Measurements from ENCODE around the gene SRCAP. TPM values are rescaled to one million over a fixed set of nuclear protein-coding genes. Genes with fewer than 3 reads are reported as not detected.

SRCAP gene
- 25.1 and 38.8 TPM in 2 replicates for total RNA-seq

DNA sequence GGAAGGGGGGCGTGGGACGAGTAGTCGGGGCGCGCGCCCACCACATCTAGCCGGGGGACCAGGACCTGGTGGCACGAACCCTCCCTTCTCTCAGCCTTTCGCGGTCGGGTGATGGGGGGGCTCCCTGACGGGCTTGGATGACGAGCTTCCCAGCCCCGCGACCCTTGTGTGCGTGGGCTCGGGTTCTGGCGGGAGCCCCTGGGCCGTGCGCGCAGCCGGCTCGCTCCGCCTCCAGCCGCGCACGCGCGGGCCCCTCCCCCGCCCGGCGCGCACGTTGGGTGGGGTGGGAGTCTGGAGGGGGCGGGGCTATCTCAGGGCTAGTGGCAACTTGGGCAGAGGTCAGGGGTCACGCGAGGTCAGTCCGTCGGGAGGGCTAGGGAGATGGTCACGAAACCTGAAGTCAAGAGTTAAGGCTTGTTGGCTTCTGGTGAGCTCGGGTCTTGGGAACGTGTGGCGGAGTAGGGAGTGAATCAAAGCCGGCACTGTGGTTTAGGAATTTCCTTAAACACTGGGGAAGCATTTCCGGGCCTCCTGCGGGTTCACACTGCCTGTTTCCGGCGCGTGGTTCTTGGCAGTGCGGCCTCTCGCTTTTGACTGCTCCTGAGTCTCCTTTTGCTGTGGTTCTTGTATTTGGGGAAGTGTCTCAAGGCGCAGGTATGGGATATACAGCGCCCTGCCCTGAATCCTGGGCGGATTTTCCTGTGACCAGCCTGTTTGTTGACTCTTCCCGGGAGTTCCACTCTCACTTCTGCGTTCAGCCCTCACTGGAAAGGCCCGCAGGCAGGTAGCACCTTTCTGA is at the start of gene SRCAP:
Gene SRCAP (plus strand): TSS at position 356 of the 799 bp plus-strand sequence. CDS start 1,654 bp downstream, outside the sequence.

DNA sequence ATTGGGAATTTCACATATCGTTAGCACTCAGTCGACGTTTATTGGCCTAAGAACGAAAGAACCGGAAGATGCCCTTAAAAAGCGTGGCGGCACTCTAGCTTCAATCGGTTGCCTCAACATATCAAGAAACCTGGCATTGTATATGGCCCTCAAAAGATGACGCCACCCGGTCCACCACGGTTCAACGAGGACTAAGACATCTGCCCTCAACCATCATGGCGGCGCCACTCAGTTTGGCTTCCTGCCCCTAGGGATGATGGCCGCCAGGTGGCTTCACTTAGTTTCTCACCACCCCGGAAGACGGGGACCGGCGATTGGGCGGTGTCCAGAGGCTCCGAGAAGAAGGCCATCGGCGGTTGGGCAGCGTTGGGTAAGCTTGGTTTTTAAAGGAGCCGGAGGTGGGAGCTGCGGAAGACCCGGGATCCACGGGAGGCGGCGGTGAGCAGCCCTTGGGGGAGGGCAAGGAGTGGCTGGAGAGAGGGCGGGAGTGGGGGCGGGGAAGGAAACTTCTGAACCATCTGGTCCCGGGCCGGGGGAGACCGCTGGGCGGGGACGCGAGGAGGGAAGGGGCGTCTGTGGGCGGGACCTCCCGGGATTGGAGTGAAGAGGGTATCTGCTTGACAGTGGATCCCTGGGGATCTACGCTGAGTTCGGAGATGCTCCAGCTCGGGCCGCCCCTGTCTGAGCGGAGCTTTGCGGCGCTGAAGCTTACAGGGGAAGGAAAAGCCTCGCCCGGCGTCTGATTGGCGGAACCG is 48.4 kb upstream of the SRCAP start, which contains the start of gene PRR14:
Gene PRR14 (plus strand): TSS at position 592 of the 755 bp plus-strand sequence. CDS start 686 bp downstream, outside the sequence.

DNA sequence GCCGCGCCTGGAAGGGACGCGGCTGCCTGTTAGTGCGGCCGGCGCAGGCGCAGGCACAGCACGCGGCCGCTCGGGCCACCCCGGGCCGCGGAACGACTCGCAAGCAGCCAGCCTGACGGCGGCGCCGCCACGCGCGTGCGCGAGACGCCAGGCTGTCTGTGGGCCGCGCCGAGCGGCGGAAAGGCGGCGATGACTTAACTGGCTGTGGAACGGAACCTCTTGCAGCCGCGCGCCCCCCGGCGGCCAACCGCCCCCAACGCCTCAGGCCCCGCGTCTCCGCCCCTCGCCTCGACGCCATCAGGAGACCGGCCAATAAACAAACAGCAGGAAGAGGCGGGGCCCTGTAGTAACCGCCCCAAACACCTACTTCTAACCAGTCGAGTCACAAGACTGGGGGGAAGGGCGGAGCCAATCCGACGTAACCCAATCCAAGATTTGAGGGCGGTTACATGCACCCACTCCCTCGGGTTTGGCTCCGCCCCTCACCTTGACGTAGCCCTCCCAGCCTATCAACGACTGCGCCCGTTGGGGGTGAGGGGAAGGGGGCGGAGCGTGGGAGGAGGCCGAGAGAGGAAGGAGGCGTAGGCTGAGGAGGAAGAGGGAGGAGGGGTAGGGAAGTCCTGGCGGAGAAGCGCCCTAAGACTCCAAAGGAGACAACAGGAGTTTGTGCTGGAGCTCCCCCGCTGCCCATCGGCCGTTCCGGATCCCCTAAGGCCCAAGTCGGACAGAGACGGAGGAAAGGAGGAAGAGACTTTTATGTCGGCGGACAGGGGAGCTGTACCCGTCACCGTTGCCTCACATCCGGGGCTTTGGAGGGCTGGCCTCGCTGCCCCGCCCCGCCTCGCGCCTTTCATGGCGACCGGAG is 40.9 kb upstream of the SRCAP start, which contains the start of gene FBRS:
Gene FBRS (plus strand): TSS at position 566 of the 865 bp plus-strand sequence. CDS start 1,088 bp downstream, outside the sequence.

GRCh38 chr16:30747799-30748633 is 49.0 kb downstream of the SRCAP start, which contains the start of gene PHKG2:
Gene PHKG2, plus strand, starts transcription at chr16:30748425. Its CDS starts 396 bp downstream, at chr16:30748821.

GRCh38 chr16:30761928-30762902 is 63.2 kb downstream of the SRCAP start, which contains the start of the genes CFAP119 and RNF40:
Gene CFAP119, minus strand, starts transcription at chr16:30762062. Its CDS starts 314 bp downstream, at chr16:30761748.
Gene RNF40, plus strand, starts transcription at chr16:30762322. Its CDS starts 224 bp downstream, at chr16:30762546.

DNA sequence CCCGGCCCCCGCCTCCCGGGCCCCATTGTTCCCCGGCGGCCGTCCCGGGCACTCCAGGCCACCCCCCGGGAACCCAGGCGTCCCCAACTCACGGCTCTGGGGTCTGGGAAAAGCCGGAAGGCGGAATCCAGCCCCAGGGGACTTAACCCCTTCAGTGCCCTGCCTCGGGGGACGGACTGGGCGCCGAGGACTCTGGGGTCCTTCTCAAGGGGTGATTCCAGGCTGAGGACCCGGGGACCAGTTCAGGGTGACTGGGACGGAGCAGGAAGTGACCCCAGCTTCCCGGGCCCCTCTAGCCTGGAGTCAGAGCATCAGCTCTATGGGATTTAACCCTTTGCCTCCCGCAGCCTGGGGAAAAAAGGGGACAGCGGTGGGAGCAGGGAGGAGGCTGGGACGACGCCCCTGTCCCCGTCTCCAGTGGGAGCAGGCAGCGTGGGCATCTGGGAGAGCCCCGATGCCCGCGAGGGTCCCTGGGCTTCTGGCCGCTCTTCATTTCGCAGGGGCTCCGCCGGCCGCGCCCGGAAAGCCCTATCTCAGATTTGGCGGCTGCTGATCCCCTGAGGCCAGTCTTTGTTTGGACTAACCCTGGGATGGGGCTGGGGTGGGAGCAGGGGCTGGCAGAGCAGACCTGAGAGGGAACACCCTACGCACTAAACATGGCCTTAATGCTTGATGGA is 88.1 kb downstream of the SRCAP start, which contains the start of gene ZNF629:
Gene ZNF629 (minus strand): TSS at position 270 of the 677 bp plus-strand sequence. CDS start 2,723 bp downstream, outside the sequence.

Small RNA genes within 50 kb of the gene (small RNA-seq; reads per million reads assigned to genes)
- not detected for gene RNU6-1043P
- not detected for gene RNU6-416P
- gene SNORA30: 682 reads per million, percentile 99 among the genes with 10 or more reads in this experiment

Other genes with a start within 250 kb of the SRCAP start
- not detected in 2 replicates for gene ITGAL, start 226.4 kb upstream of the SRCAP start, total RNA-seq
- 28.7 and 36.7 TPM in 2 replicates for gene ZNF768, start 172.6 kb upstream of the SRCAP start, total RNA-seq
- gene ZNF747, start 164.3 kb upstream of the SRCAP start, total RNA-seq: 21.5 and 25.1 TPM in 2 replicates
- gene ZNF764, start 140.8 kb upstream of the SRCAP start, total RNA-seq: 6.6 and 7.5 TPM in 2 replicates
- gene ZNF688, start 127.5 kb upstream of the SRCAP start, total RNA-seq: 5.1 and 14.5 TPM in 2 replicates
- 9.2 and 14.1 TPM in 2 replicates for gene ZNF785, start 113.5 kb upstream of the SRCAP start, total RNA-seq
- gene ZNF689, start 88.8 kb upstream of the SRCAP start, total RNA-seq: 5.9 and 10.7 TPM in 2 replicates
- 7.9 and 11.3 TPM in 2 replicates for gene PRR14, start 48.2 kb upstream of the SRCAP start, total RNA-seq
- 31.6 and 47.1 TPM in 2 replicates for gene FBRS, start 40.7 kb upstream of the SRCAP start, total RNA-seq
- 28.4 and 30.2 TPM in 2 replicates for gene PHKG2, start 49.3 kb downstream of the SRCAP start, total RNA-seq
- 2.7 and 3.0 TPM in 2 replicates for gene CFAP119, start 62.9 kb downstream of the SRCAP start, total RNA-seq
- 67.5 and 76.0 TPM in 2 replicates for gene RNF40, start 63.2 kb downstream of the SRCAP start, total RNA-seq
- 21.7 and 22.4 TPM in 2 replicates for gene ZNF629, start 88.0 kb downstream of the SRCAP start, total RNA-seq
- 42.0 and 53.0 TPM in 2 replicates for gene BCL7C, start 194.9 kb downstream of the SRCAP start, total RNA-seq
- 4.9 and 7.5 TPM in 2 replicates for gene CTF1, start 197.4 kb downstream of the SRCAP start, total RNA-seq
- gene FBXL19, start 224.4 kb downstream of the SRCAP start, total RNA-seq: 28.7 and 33.4 TPM in 2 replicates
- 49.3 and 69.9 TPM in 2 replicates for gene ORAI3, start 249.9 kb downstream of the SRCAP start, total RNA-seq